ENCODE results near the gene TMEM269. TPM values are rescaled to one million over a fixed set of nuclear protein-coding genes. Genes with fewer than 3 reads are reported as not detected.

TMEM269 gene
- total RNA-seq, 4 donors from 2014 or later, result 0.11 to 0.17 (median 0.16) TPM; not detected in 1

DNA sequence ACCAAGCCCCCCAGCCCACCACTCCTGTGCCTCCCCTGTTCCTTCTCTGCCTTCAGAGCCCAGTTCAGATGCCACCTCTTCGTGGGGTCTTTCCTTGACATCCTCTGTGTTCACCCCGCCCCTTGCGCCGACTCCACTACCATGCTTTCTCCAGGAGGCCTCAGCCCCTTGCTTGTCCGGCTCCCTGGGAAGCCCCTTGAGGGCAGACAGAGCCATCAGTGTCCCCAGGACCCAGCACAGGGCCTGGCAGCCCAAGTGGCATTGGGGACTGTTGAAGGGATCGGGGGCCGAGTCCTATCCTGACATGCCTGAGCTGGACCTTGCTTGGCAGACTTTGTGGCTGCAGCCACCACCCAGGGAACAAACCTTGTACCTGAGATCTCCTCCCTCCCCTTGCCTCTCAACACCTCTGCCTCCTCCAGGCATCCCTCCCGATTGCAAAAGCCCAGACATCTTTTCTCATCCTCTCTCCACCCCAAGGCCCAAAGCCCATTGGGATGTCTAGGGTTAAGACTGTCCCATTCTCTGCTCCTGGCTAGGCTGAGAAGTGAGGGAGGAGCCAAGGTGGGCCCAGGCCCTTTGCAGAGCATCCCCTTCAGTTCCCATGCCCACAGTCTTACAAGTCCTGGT, 48.1 kb upstream of the TMEM269 start:
- H3K36me3 ChIP-seq, result no peaks in the 10 kb centered on the region
- WGBS, result 85% methylated on average over 8 of the region's 8 CpGs

DNA sequence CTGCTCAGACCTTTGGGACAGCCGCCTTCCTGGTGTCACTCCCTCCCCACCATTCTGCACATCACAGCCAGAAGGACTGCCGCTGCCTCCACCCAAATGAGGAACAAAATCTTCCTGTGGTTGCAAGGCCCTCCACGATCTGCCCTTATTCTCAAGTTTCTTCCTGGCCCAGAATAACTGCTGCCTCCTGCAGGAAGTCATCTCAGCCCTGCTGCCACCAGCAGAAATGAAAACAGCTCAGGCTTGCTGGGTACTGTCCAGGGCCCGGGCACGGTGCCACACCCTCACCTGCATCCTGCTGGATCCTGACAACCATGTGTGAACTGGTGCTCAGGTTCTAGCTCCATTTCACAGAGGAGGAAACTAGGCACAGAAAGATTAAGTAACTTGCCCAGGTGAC, 47.5 kb upstream of the TMEM269 start:
- Histone ChIP-seq H3K4me1 (peaks cover 33% of the 10 kb centered on the region), H3K27ac (no peak overlapping the region), H3K27me3 (no peaks in the 10 kb centered on the region), H3K36me3 (no peaks in the 10 kb centered on the region), H3K9me3 (no peaks in the 10 kb centered on the region), H3K4me3 (no peak overlapping the region)
- WGBS, result 37% methylated on average over 5 of the region's 5 CpGs
- peak; percentile 60 to 72 for DNase-seq (ENCODE audit: low spot score in 2 of 2)
- TF ChIP-seq, protein P1, sequence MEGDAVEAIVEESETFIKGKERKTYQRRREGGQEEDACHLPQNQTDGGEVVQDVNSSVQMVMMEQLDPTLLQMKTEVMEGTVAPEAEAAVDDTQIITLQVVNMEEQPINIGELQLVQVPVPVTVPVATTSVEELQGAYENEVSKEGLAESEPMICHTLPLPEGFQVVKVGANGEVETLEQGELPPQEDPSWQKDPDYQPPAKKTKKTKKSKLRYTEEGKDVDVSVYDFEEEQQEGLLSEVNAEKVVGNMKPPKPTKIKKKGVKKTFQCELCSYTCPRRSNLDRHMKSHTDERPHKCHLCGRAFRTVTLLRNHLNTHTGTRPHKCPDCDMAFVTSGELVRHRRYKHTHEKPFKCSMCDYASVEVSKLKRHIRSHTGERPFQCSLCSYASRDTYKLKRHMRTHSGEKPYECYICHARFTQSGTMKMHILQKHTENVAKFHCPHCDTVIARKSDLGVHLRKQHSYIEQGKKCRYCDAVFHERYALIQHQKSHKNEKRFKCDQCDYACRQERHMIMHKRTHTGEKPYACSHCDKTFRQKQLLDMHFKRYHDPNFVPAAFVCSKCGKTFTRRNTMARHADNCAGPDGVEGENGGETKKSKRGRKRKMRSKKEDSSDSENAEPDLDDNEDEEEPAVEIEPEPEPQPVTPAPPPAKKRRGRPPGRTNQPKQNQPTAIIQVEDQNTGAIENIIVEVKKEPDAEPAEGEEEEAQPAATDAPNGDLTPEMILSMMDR (IDR thresholded peaks at IDR 0.05), result no peak
- no peak for TF ChIP-seq POLR2A (IDR thresholded peaks at IDR 0.05)
- no peak for TF ChIP-seq POLR2AphosphoS5 (IDR thresholded peaks at IDR 0.05)
- TF ChIP-seq EP300 (IDR thresholded peaks at IDR 0.05), result no peak

More for the DNA sequence above, 48.1 kb upstream of the TMEM269 start:
- H3K9me3 ChIP-seq, result no peaks in the 10 kb centered on the region
- H3K27ac ChIP-seq, result no peak overlapping the region
- H3K4me1 ChIP-seq, result peaks cover 35% of the 10 kb centered on the region
- no peak overlapping the region for H3K4me3 ChIP-seq
- peak; percentile 48 to 49 for DNase-seq (ENCODE audit: low spot score in 2 of 2)
- no peak for TF ChIP-seq POLR2A (IDR thresholded peaks at IDR 0.05)
- no peak for TF ChIP-seq POLR2AphosphoS5 (IDR thresholded peaks at IDR 0.05)
- TF ChIP-seq, protein P1 (IDR thresholded peaks at IDR 0.05), result no peak
- no peak for TF ChIP-seq EP300 (IDR thresholded peaks at IDR 0.05)
- H3K27me3 ChIP-seq, result no peaks in the 10 kb centered on the region

DNA sequence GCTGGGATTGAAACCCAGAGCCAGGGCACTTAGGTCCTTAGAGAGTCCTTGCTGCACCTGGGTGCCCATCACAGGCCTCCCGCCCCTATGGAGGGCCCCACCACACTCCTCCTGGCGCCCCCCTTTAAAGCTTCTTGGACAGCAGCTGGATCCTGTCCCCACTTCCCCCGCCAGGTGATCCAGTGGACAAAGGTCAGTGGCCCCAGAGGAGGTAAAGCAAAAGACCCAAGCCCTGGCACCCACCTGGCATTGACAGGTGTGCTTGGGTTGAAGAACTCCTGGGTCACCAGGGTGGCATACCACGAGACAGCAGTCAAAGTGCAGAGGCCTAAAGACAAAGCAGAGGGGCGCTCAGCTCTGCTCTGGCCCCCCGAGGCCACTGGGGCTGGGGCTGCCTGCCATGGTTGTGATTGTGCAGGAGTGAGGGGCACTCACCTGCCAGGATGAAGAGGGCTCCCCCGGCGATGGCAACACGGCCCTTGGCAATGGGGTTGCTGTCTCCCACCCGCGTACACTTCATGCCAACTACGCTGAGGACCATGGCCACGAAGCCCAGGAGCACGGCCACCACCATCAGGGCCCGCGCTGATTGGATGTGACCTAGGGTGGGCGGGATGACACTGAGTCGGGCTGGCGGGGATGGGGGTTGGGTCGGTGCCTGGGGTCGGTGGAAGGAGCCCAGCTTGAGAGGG, 46.7 kb upstream of the TMEM269 start:
- peak in 1 of 2 donors; percentile 69 for DNase-seq (ENCODE audit: low spot score in 2 of 2)
- peaks cover 42% of the 10 kb centered on the region for H3K4me1 ChIP-seq

DNA sequence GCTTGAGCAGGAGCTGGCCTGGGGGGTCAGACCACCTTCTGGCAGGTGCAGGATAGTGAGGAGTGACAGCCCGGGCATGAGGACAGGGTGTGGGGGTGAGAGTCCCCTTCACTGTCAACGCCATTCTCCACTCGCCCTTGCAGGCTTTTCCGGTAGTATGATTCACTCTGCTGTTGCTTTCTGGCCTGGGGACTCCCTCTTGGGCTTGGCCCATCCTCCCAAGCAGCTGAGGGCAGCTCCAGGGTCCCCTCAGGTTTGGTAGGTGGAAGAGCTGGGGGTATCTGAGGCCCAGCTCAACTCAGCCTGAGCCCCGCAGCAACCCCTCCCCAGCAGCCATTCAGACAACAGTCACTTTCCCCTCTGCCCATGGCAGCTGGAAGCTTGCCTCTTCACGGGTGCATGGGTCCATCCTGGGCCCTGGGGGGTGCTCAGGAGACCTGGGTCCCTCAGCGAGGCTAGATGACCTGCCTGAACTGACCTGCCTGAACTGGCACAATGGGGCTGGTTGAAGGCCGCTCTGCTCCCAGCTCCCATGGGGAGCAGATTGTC, 46.0 kb upstream of the TMEM269 start:
- Histone ChIP-seq H3K27me3 (no peaks in the 10 kb centered on the region), H3K36me3 (no peaks in the 10 kb centered on the region), H3K9me3 (no peaks in the 10 kb centered on the region), H3K4me3 (no peak overlapping the region), H3K27ac (no peak overlapping the region), H3K4me1 (peaks cover 46% of the 10 kb centered on the region)
- WGBS, result 92% methylated on average over 2 of the region's 8 CpGs
- TF ChIP-seq POLR2AphosphoS5 (IDR thresholded peaks at IDR 0.05) (no peak), EP300 (IDR thresholded peaks at IDR 0.05) (no peak), POLR2A (IDR thresholded peaks at IDR 0.05) (no peak)
- TF ChIP-seq, protein P1 (IDR thresholded peaks at IDR 0.05), result no peak
- DNase-seq (ENCODE audit: low spot score in 2 of 2), result peak in 1 of 2 donors; percentile 65

More for the DNA sequence above, 46.7 kb upstream of the TMEM269 start:
- TF ChIP-seq EP300 (IDR thresholded peaks at IDR 0.05) (no peak), POLR2A (IDR thresholded peaks at IDR 0.05) (no peak), POLR2AphosphoS5 (IDR thresholded peaks at IDR 0.05) (no peak)
- TF ChIP-seq, protein P1 (IDR thresholded peaks at IDR 0.05), result no peak
- WGBS, result 90% methylated on average over 8 of the region's 21 CpGs
- Histone ChIP-seq H3K27ac (no peak overlapping the region), H3K36me3 (no peaks in the 10 kb centered on the region), H3K9me3 (no peaks in the 10 kb centered on the region), H3K4me3 (no peak overlapping the region), H3K27me3 (no peaks in the 10 kb centered on the region)
